ENCODE results near the gene AGAP1.
A peak's percentile ranks its signal among the peaks of the same experiment; 100 is the strongest.

Gene AGAP1

GRCh38 chr2:235573331-235574221 is 79.7 kb downstream of the AGAP1 start:
- no peak overlapping the region for H3K27ac ChIP-seq
- no peaks in the 10 kb centered on the region for H3K36me3 ChIP-seq (replicated peaks)
- no peak overlapping the region for H3K4me3 ChIP-seq (ENCODE audit: low read depth, low read length)
- no peak for TF ChIP-seq CTCF (IDR thresholded peaks at IDR 0.05; ENCODE audit: low read depth, low read length, missing control alignments)
- no peaks in the 10 kb centered on the region for H3K27me3 ChIP-seq (replicated peaks)
- no peak for DNase-seq
- in situ Hi-C loops (cut with HindIII; ENCODE audit: low pct_ligation_motif_present, low sequenced_read_pairs) = no loop called here

- no peak for TF ChIP-seq CTCF (IDR thresholded peaks at IDR 0.05; ENCODE audit: low read depth, low read length, missing control alignments)
- Histone ChIP-seq H3K27me3 (replicated peaks) (no peaks in the 10 kb centered on the region), H3K27ac (no peak overlapping the region), H3K36me3 (replicated peaks) (no peaks in the 10 kb centered on the region), H3K4me3 (ENCODE audit: low read depth, low read length) (no peak overlapping the region)
- no peak for DNase-seq
- in situ Hi-C loops (cut with HindIII; ENCODE audit: low pct_ligation_motif_present, low sequenced_read_pairs) = no loop called here
Measured at GRCh38 chr2:235575431-235575830, 81.6 kb downstream of the AGAP1 start.

- Histone ChIP-seq H3K4me3 (ENCODE audit: low read depth, low read length) (no peak overlapping the region), H3K36me3 (replicated peaks) (no peaks in the 10 kb centered on the region), H3K27me3 (replicated peaks) (no peaks in the 10 kb centered on the region), H3K27ac (no peak overlapping the region)
- in situ Hi-C loops (cut with HindIII; ENCODE audit: low pct_ligation_motif_present, low sequenced_read_pairs) = no loop called here
- DNase-seq = no peak
- no peak for TF ChIP-seq CTCF (IDR thresholded peaks at IDR 0.05; ENCODE audit: low read depth, low read length, missing control alignments)
Measured at GRCh38 chr2:235575904-235576303, 82.1 kb downstream of the AGAP1 start.

GRCh38 chr2:235576337-235576910 is 82.6 kb downstream of the AGAP1 start:
- Histone ChIP-seq H3K27me3 (replicated peaks) (no peaks in the 10 kb centered on the region), H3K36me3 (replicated peaks) (no peaks in the 10 kb centered on the region), H3K27ac (no peak overlapping the region), H3K4me3 (ENCODE audit: low read depth, low read length) (no peak overlapping the region)
- in situ Hi-C loops (cut with HindIII; ENCODE audit: low pct_ligation_motif_present, low sequenced_read_pairs) = no loop called here
- TF ChIP-seq CTCF (IDR thresholded peaks at IDR 0.05; ENCODE audit: low read depth, low read length, missing control alignments) = no peak
- DNase-seq = no peak

GRCh38 chr2:235577404-235578330 is 83.8 kb downstream of the AGAP1 start:
- no peak overlapping the region for H3K4me3 ChIP-seq (ENCODE audit: low read depth, low read length)
- H3K27me3 ChIP-seq (replicated peaks) = no peaks in the 10 kb centered on the region
- in situ Hi-C loops (cut with HindIII; ENCODE audit: low pct_ligation_motif_present, low sequenced_read_pairs) = no loop called here
- H3K36me3 ChIP-seq (replicated peaks) = no peaks in the 10 kb centered on the region
- no peak overlapping the region for H3K27ac ChIP-seq
- TF ChIP-seq CTCF (IDR thresholded peaks at IDR 0.05; ENCODE audit: low read depth, low read length, missing control alignments) = no peak
- peak; percentile 45 for DNase-seq

All from brain microvascular endothelial cell (primary cell).